ENCODE results near the gene ISG20L2. TPM values are rescaled to one million over a fixed set of nuclear protein-coding genes. Genes with fewer than 3 reads are reported as not detected.

Gene ISG20L2
- total RNA-seq, 1 experiment from 2014 or later = 41.7 TPM

Other genes with a start within 250 kb of the ISG20L2 start
- gene MEF2D, start 228.0 kb downstream of the ISG20L2 start, total RNA-seq (2021; ENCODE audit: unreplicated experiment) = 44.2 TPM
- 38.8 TPM for gene IQGAP3, start 156.2 kb downstream of the ISG20L2 start, total RNA-seq (2021; ENCODE audit: unreplicated experiment)
- gene TTC24, start 149.0 kb downstream of the ISG20L2 start, total RNA-seq (2021; ENCODE audit: unreplicated experiment) = not detected
- 139 TPM for gene NAXE, start 137.0 kb downstream of the ISG20L2 start, total RNA-seq (2021; ENCODE audit: unreplicated experiment)
- gene GPATCH4, start 127.3 kb downstream of the ISG20L2 start, total RNA-seq (2021; ENCODE audit: unreplicated experiment) = 39.4 TPM
- 0.54 TPM for gene HAPLN2, start 109.4 kb downstream of the ISG20L2 start, total RNA-seq (2021; ENCODE audit: unreplicated experiment)
- gene BCAN, start 86.6 kb downstream of the ISG20L2 start, total RNA-seq (2021; ENCODE audit: unreplicated experiment) = not detected
- 8.4 TPM for gene NES, start 51.4 kb downstream of the ISG20L2 start, total RNA-seq (2021; ENCODE audit: unreplicated experiment)
- 209 TPM for gene CRABP2, start 23.2 kb downstream of the ISG20L2 start, total RNA-seq (2021; ENCODE audit: unreplicated experiment)
- gene METTL25B, start 297 bp downstream of the ISG20L2 start, total RNA-seq (2021; ENCODE audit: unreplicated experiment) = 36.5 TPM
- gene MRPL24, start 12.3 kb upstream of the ISG20L2 start, total RNA-seq (2021; ENCODE audit: unreplicated experiment) = 111 TPM
- gene HDGF, start 22.9 kb upstream of the ISG20L2 start, total RNA-seq (2021; ENCODE audit: unreplicated experiment) = 304 TPM
- gene PRCC, start 38.8 kb upstream of the ISG20L2 start, total RNA-seq (2021; ENCODE audit: unreplicated experiment) = 78.1 TPM
- gene SH2D2A, start 88.1 kb upstream of the ISG20L2 start, total RNA-seq (2021; ENCODE audit: unreplicated experiment) = 4.8 TPM
- gene INSRR, start 130.4 kb upstream of the ISG20L2 start, total RNA-seq (2021; ENCODE audit: unreplicated experiment) = not detected
- gene NTRK1, start 132.1 kb upstream of the ISG20L2 start, total RNA-seq (2021; ENCODE audit: unreplicated experiment) = 0.89 TPM
- 10.8 TPM for gene PEAR1, start 165.0 kb upstream of the ISG20L2 start, total RNA-seq (2021; ENCODE audit: unreplicated experiment)
- not detected for gene LRRC71, start 191.9 kb upstream of the ISG20L2 start, total RNA-seq (2021; ENCODE audit: unreplicated experiment)

Measured in HCT116 (cell line).